Inflammatory macrophage treated with lipopolysaccharide for 4 hours (primary cell): Measurements from ENCODE around the gene SLC18A2.
"Not testable (repeated sequence)": the region's sequence is repeated elsewhere in the genome, so short reads cannot be mapped to it uniquely, and the experiment has no call there.

Experiments
- DNase-seq: peaks from one replicate; pipeline ENCODE4 v3.0.0-alpha.2; 2020

Gene SLC18A2

GRCh38 chr10:117240621-117241529 is at the start of gene SLC18A2:
Gene SLC18A2, plus strand, starts transcription at chr10:117241114. Its CDS starts 580 bp downstream, at chr10:117241694.
- no peak for DNase-seq

- no peak for DNase-seq
These were observed 43.7 kb upstream of the SLC18A2 start, which contains the start of gene KCNK18 for GRCh38 chr10:117197189-117197588. Gene KCNK18, plus strand, starts transcription at chr10:117197489. Its CDS starts 0 bp downstream, at chr10:117197489.

- DNase-seq = no peak
These were observed 42.8 kb upstream of the SLC18A2 start for GRCh38 chr10:117198088-117198487.

- DNase-seq = no peak
These were observed 39.1 kb upstream of the SLC18A2 start for GRCh38 chr10:117201826-117202225.

- DNase-seq = peak; percentile 4
These were observed 36.6 kb upstream of the SLC18A2 start for GRCh38 chr10:117204316-117204715.

GRCh38 chr10:117212176-117212575 is 28.7 kb upstream of the SLC18A2 start:
- no peak for DNase-seq

- DNase-seq = no peak
These were observed 26.5 kb upstream of the SLC18A2 start for GRCh38 chr10:117214401-117214800.

- DNase-seq = no peak
These were observed 25.8 kb upstream of the SLC18A2 start for GRCh38 chr10:117215079-117215478.

GRCh38 chr10:117216028-117216427 is 24.9 kb upstream of the SLC18A2 start:
- DNase-seq = no peak

- DNase-seq = peak; percentile 65
These were observed 24.2 kb upstream of the SLC18A2 start for GRCh38 chr10:117216611-117217195.

GRCh38 chr10:117217196-117217761 is 23.6 kb upstream of the SLC18A2 start:
- DNase-seq = no peak

GRCh38 chr10:117218654-117219053 is 22.3 kb upstream of the SLC18A2 start:
- DNase-seq = no peak

- no peak for DNase-seq
These were observed 19.7 kb upstream of the SLC18A2 start for GRCh38 chr10:117221156-117221711.

- DNase-seq = no peak
These were observed 18.4 kb upstream of the SLC18A2 start for GRCh38 chr10:117222552-117222951.

GRCh38 chr10:117222976-117223692 is 17.8 kb upstream of the SLC18A2 start:
- no peak for DNase-seq

- no peak for DNase-seq
These were observed 17.1 kb upstream of the SLC18A2 start for GRCh38 chr10:117223693-117224430.

GRCh38 chr10:117224881-117225280 is 16.0 kb upstream of the SLC18A2 start:
- DNase-seq = no peak

GRCh38 chr10:117226813-117227451 is 14.0 kb upstream of the SLC18A2 start:
- DNase-seq = peak; percentile 68

- no peak for DNase-seq
These were observed 12.7 kb upstream of the SLC18A2 start for GRCh38 chr10:117228210-117228609.

- not testable (repeated sequence) for DNase-seq
These were observed 10.8 kb upstream of the SLC18A2 start for GRCh38 chr10:117230107-117230506.

- peak; percentile 86 for DNase-seq
These were observed 3.4 kb upstream of the SLC18A2 start for GRCh38 chr10:117237401-117237991.
